Ectodermal cell (in vitro differentiated cells): ENCODE data around the gene KDR.

ENCODE experiments used
- H3K27ac ChIP-seq: 2 replicates; pipeline ENCODE4 v1.7.0; 2013; ENCODE audit warnings: mild to moderate bottlenecking, low read depth, low read length; ENCODE audit not compliant: insufficient read depth, poor library complexity, severe bottlenecking
- H3K27me3 ChIP-seq: 2 replicates; pipeline ENCODE4 v1.7.0; 2013; ENCODE audit warnings: mild to moderate bottlenecking, low read length; ENCODE audit not compliant: insufficient read depth, control insufficient read depth, poor library complexity, severe bottlenecking
- H3K36me3 ChIP-seq: one replicate; pipeline ENCODE4 v1.7.0; 2013; ENCODE audit warnings: low read length; ENCODE audit not compliant: control insufficient read depth, insufficient read depth
- H3K4me1 ChIP-seq: one replicate; pipeline ENCODE4 v1.7.0; 2013; ENCODE audit warnings: low read length; ENCODE audit not compliant: control insufficient read depth, insufficient read depth
- H3K4me3 ChIP-seq: 2 replicates; pipeline ENCODE4 v1.7.0; 2013; ENCODE audit warnings: low read depth, low read length, control low read depth; ENCODE audit not compliant: insufficient read depth
- H3K9me3 ChIP-seq: 2 replicates; pipeline ENCODE4 v1.7.0; 2013; ENCODE audit warnings: mild to moderate bottlenecking, low read length, moderate library complexity; ENCODE audit not compliant: control insufficient read depth
- WGBS, 2 experiments: methylation state at CpG; one replicate each; pipeline ENCODE4 v1.1.7; 2013; ENCODE audit warnings: missing lambda C conversion rate in 2 of 2; 5-methylcytosine and 5-hydroxymethylcytosine counted together

Gene KDR

DNA sequence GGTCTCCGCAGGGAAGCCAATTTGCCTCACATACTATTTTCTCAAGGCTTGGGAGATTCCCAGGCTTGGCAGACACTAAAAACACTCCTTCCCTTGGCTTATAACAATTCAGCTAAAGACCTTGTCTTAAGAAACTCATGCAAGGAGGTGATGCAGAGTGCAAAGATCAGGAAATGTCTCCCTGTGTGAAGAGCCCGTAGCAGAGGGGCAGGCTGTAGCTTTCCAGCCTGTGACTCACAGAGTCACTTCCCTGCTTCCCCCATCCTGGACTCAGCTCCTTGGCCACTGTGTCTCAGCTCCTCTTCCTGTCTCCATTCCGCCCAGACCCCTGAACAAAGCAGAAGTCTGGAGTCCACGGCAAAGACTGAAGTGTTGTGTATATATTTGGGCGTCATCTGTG lies 56.1 kb downstream of the KDR start:
- H3K27me3 ChIP-seq: no peaks in the 10 kb centered on the region
- H3K27ac ChIP-seq: no peak overlapping the region
- H3K4me1 ChIP-seq: no peaks in the 10 kb centered on the region
- H3K4me3 ChIP-seq: no peak overlapping the region
- H3K9me3 ChIP-seq: no peaks in the 10 kb centered on the region
- H3K36me3 ChIP-seq: no peaks in the 10 kb centered on the region
- WGBS, 2 experiments: 92 to 94% methylated on average over 5 of the region's 5 CpGs

DNA sequence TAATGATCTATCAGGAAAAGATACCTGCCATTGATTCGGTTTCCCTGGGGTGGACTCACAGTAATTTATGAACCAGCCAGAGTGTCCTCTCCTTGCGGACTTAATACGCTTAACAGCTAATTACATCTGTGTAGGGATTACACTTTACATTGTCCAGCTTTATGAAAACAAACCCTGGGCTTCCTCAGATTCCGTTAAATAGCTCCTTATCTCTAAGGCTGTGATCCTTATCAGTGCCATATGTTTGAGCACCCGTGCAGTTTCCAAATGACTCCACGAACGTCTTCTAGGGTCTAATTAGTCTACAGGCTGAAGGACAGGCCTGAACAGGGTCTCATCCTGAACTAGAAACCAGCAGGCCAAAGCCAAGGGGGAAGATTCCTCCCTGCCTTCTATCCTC lies 56.9 kb downstream of the KDR start:
- Histone ChIP-seq H3K9me3 (no peaks in the 10 kb centered on the region), H3K27ac (no peak overlapping the region), H3K36me3 (no peaks in the 10 kb centered on the region), H3K27me3 (no peaks in the 10 kb centered on the region), H3K4me3 (no peak overlapping the region), H3K4me1 (no peaks in the 10 kb centered on the region)
- 94% methylated on average over 7 of the region's 7 CpGs for WGBS, 2 experiments

DNA sequence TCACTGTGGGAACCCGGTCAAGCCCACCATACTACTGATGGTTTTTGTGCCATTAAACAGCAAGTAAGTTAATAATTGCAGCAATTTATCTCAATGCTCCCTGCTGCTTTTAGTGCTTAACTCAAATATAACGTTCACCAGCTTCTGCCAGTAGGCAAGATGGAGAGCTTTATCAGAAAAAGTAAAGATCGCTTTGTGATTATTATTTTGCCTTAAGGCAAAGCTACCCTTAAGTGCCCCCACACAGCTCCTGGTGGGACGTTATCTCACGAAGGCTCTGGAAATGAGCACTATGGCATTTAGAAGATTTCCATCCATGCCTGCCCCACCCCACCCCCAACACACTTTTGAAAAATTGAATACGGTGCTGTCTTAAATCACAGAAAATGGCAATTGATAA lies 59.4 kb downstream of the KDR start:
- WGBS, 2 experiments: 90 to 97% methylated on average over 6 of the region's 6 CpGs
- H3K36me3 ChIP-seq: no peaks in the 10 kb centered on the region
- no peak overlapping the region for H3K27ac ChIP-seq
- no peaks in the 10 kb centered on the region for H3K27me3 ChIP-seq
- H3K9me3 ChIP-seq: no peaks in the 10 kb centered on the region
- H3K4me1 ChIP-seq: no peaks in the 10 kb centered on the region
- H3K4me3 ChIP-seq: no peak overlapping the region

DNA sequence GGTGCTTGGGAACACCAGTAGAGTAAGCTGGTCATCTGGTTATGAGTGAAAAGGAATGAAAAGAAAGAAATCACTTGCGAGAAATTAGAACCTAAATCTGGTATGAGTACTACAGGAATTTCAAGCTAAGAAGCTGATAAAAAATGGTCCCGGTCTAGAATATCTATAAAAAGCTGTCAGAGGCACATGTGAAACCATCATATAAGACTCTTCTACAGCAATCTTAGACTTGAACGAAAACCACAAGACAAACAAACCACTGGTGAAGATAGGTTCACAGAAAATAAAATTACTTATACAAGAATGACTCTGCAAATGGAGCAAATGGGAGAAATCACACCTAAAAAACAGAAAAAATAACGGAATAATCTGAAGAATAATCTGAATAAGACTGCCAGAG lies 69.9 kb downstream of the KDR start:
- no peaks in the 10 kb centered on the region for H3K36me3 ChIP-seq
- no peak overlapping the region for H3K27ac ChIP-seq
- WGBS, 2 experiments: 89 to 98% methylated on average over 4 of the region's 4 CpGs

DNA sequence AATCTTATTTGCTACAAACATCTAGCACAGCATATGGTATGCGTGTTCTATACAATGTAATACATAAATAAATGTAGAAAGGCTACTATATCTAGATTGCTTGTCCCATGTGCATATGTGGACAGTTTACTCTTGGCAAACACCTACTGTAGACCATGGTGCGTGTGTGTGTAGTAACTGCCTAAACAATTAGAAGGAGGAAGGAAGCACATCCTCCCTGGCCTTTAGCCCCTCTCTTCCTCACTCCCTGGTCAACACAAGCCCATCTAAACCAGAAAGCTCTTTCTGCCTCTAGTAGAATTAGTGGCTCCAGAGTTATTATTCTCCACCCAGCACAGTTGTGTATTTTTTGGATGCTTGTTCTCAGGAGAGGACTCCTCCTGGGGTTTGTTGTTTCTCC lies 73.9 kb downstream of the KDR start:
- no peaks in the 10 kb centered on the region for H3K4me1 ChIP-seq
- 100% methylated on average over 1 to 2 of the region's 2 CpGs for WGBS, 2 experiments
- no peak overlapping the region for H3K4me3 ChIP-seq

More for the DNA sequence above, 69.9 kb downstream of the KDR start:
- H3K4me3 ChIP-seq: no peak overlapping the region
- H3K9me3 ChIP-seq: no peaks in the 10 kb centered on the region
- H3K27me3 ChIP-seq: no peaks in the 10 kb centered on the region
- H3K4me1 ChIP-seq: no peaks in the 10 kb centered on the region

DNA sequence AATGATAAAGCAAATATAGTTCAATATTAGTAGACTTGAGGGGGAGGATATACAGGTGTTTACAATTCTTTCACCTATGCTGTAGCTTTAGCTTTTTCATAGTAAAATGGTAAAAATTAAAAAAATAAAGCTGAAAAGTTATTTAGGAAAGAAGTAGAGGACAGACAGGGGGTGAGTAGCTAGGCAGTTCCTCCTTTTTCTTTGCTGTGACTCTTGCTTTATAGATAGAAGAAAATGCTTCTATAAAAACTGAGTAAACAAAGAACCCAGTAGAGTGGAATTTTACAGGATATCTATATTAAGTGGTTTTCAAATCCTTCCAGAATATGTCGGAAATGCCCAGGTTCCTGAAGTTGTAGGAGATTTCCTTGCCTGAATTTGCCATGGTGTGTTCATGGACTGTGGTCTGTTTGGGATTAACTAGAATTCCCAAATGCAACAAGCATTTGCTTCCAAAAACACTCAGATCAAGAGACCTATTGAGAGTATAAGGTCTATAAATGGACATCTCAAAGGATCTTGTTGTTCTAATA lies 74.9 kb downstream of the KDR start:
- Histone ChIP-seq H3K4me3 (no peak overlapping the region), H3K36me3 (no peaks in the 10 kb centered on the region), H3K4me1 (no peaks in the 10 kb centered on the region), H3K27me3 (no peaks in the 10 kb centered on the region), H3K9me3 (peaks cover 3% of the 10 kb centered on the region), H3K27ac (no peak overlapping the region)
- 87 to 100% methylated on average over 1 of the region's 1 CpG for WGBS, 2 experiments

More for the DNA sequence above, 73.9 kb downstream of the KDR start:
- H3K27me3 ChIP-seq: no peaks in the 10 kb centered on the region
- H3K27ac ChIP-seq: no peak overlapping the region
- peaks cover 3% of the 10 kb centered on the region for H3K9me3 ChIP-seq
- H3K36me3 ChIP-seq: no peaks in the 10 kb centered on the region

DNA sequence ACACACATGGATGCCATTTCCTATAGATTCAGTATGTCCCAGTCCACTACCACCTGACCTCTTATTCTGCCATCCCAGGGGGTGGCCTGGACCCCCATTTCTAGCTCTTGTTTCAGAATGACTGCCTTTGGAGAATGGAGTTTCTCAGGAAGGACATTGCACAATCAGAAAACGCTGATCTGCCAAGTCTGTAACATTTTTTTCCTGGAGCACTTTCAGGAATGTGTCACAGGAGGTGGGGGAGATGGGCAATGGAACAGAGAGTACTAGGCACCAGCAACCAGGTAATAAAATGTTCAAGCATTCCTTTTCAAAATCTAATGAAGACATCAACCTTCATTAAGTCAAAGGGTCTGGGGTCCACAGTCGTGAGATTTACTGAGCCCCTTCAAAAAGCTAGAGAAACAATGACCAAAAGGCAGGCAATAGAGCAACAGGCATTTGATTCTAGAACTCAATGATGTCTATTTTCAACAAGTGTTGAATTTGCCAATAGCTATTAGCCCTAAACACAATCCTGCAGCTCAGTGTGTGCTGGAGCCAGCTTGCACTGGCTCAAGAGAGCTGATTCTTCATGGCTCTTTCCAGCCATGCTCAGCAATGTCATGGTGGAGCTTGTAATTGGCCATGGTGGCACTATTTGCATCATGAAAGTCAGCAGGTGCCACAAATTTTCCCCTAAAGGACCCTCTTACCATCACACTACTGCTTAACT lies 87.1 kb downstream of the KDR start:
- H3K9me3 ChIP-seq: peaks cover 4% of the 10 kb centered on the region
- no peaks in the 10 kb centered on the region for H3K27me3 ChIP-seq
- no peaks in the 10 kb centered on the region for H3K4me1 ChIP-seq
- WGBS, 2 experiments: 90 to 100% methylated on average over 2 of the region's 2 CpGs
- H3K27ac ChIP-seq: no peak overlapping the region
- no peaks in the 10 kb centered on the region for H3K36me3 ChIP-seq
- H3K4me3 ChIP-seq: no peak overlapping the region

DNA sequence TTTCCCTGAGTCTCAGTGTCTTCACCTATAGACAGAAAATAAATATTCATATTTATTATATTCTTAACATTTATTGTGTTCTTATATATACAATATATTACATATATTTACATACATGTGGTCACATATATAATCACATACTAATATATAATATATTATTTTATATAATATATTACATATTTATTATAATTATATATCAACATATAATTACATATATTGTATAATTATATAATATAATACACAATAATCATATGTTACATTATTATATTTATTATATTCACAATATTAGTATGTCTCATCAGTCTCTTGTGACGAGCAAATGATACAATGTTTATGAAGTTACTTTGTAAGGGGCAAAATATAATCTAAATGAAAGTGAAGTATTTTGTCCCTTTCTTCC lies 87.7 kb downstream of the KDR start:
- WGBS, 2 experiments: 100% methylated on average over 1 of the region's 1 CpG; no CpG with 5 or more reads in 1 of the 2 experiments
- Histone ChIP-seq H3K36me3 (no peaks in the 10 kb centered on the region), H3K27ac (no peak overlapping the region), H3K9me3 (peaks cover 4% of the 10 kb centered on the region), H3K4me3 (no peak overlapping the region), H3K27me3 (no peaks in the 10 kb centered on the region), H3K4me1 (peaks cover 6% of the 10 kb centered on the region)

DNA sequence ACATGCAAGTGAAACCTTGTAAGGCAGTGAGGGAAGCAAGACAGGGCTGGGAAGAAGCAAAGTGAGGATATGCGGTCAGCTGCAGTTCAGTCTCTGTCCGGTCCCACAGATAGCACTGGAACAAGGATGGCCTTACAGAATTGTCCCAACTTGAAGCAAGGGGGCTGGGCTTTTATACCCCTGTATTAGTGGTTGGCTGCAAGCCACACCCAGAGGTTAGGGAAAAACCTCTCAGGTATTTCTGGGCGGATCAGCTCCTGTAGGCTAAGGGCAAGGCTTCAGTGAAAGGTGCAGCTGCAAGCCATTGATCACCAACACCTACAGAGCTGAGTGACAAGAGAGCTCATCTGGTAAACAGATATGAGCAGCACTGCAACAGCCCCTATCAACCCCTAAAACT lies 89.0 kb downstream of the KDR start:
- WGBS, 2 experiments: 88 to 93% methylated on average over 3 of the region's 3 CpGs
- Histone ChIP-seq H3K27me3 (no peaks in the 10 kb centered on the region), H3K9me3 (peaks cover 4% of the 10 kb centered on the region), H3K36me3 (no peaks in the 10 kb centered on the region), H3K4me1 (peaks cover 9% of the 10 kb centered on the region), H3K27ac (no peak overlapping the region), H3K4me3 (no peak overlapping the region)

DNA sequence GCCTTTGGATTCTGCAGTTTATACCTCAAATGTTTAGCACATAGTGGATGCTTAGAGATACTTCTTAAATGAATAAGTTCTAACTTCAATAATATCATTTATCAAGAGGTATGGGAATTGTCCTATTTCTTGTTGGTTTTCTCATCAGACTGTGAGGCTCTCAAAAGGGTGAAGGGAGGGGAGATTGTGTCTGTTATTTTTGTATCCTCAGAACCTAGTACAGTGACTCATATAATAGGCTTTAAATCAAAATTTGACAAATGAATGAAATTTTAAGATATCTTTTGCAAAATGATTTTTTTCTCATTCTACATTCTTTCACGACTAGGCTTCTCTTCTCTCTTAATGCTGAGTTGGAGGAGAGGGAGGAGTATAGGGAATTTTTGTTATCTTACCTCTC lies 89.5 kb downstream of the KDR start:
- peaks cover 2% of the 10 kb centered on the region for H3K9me3 ChIP-seq
- 89% methylated on average over 1 of the region's 1 CpG; no CpG with 5 or more reads in 1 of the 2 experiments for WGBS, 2 experiments
- H3K27me3 ChIP-seq: no peaks in the 10 kb centered on the region
- no peaks in the 10 kb centered on the region for H3K36me3 ChIP-seq
- no peak overlapping the region for H3K4me3 ChIP-seq
- H3K27ac ChIP-seq: no peak overlapping the region
- H3K4me1 ChIP-seq: peaks cover 9% of the 10 kb centered on the region
